ENCODE results near the gene MRPL16.

GRCh38 chr11:59839615-59840014, 29.0 kb upstream of the MRPL16 start:
- TF ChIP-seq CTCF (IDR thresholded peaks at IDR 0.05; ENCODE audit: insufficient read depth, low read length) = no peak
- TF ChIP-seq POLR2AphosphoS5 (IDR thresholded peaks at IDR 0.05; ENCODE audit: low read depth) = no peak

All from HL-60 (cell line).